ENCODE results near the gene ZBTB17.

GRCh38 chr1:15937146-15937545 is 38.8 kb downstream of the ZBTB17 start:
- no peak for TF ChIP-seq CTCF (IDR thresholded peaks at IDR 0.05; ENCODE audit: poor library complexity)
- TF ChIP-seq EZH2 (IDR thresholded peaks at IDR 0.05; ENCODE audit: borderline replicate concordance): no peak

Data from hepatocyte (in vitro differentiated cells).